ENCODE measurements around the gene ITGA6. TPM values are rescaled to one million over a fixed set of nuclear protein-coding genes. Genes with fewer than 3 reads are reported as not detected.

ITGA6 gene
- total RNA-seq, 6 experiments from 2014 or later, result 10.7 to 26.8 (median 17.2) TPM

- no peaks in the 10 kb centered on the region for H3K4me1 ChIP-seq
- H3K27me3 ChIP-seq, result no peaks in the 10 kb centered on the region
- intact Hi-C loops (cut with DNase I), result no loop called here
- H3K36me3 ChIP-seq, result no peaks in the 10 kb centered on the region
- no peak overlapping the region for H3K4me3 ChIP-seq
- ATAC-seq (peak; percentile 65 to 86 (median 78)), DNase-seq (peak in 1 of 3 donors; percentile 53)
- WGBS (ENCODE audit: insufficient coverage, low coverage, low lambda C conversion rate, missing lambda C conversion rate), result 58% methylated on average over 9 of the region's 10 CpGs
- no peaks in the 10 kb centered on the region for H3K9me3 ChIP-seq
- H3K27ac ChIP-seq, result no peak overlapping the region
- TF ChIP-seq POLR2A (IDR thresholded peaks at IDR 0.05) (no peak), CTCF (IDR thresholded peaks at IDR 0.05) (no peak)
These were observed 14.9 kb downstream of the ITGA6 start for GRCh38 chr2:172442072-172442895.

- H3K27ac ChIP-seq, result no peak overlapping the region
- TF ChIP-seq CTCF (IDR thresholded peaks at IDR 0.05), result no peak
- no peak for TF ChIP-seq POLR2A (IDR thresholded peaks at IDR 0.05)
- no peaks in the 10 kb centered on the region for H3K4me1 ChIP-seq
- no peaks in the 10 kb centered on the region for H3K36me3 ChIP-seq
- H3K4me3 ChIP-seq, result no peak overlapping the region
- 67% methylated on average over 1 of the region's 1 CpG for WGBS (ENCODE audit: insufficient coverage, low coverage, low lambda C conversion rate, missing lambda C conversion rate)
- H3K27me3 ChIP-seq, result no peaks in the 10 kb centered on the region
- no peak for DNase-seq
- intact Hi-C loops (cut with DNase I), result no loop called here
- H3K9me3 ChIP-seq, result no peaks in the 10 kb centered on the region
- no peak for ATAC-seq
These were observed 18.5 kb downstream of the ITGA6 start for GRCh38 chr2:172445851-172446250.

- Histone ChIP-seq H3K4me1 (no peaks in the 10 kb centered on the region), H3K36me3 (no peaks in the 10 kb centered on the region), H3K4me3 (no peak overlapping the region), H3K9me3 (no peaks in the 10 kb centered on the region), H3K27ac (no peak overlapping the region), H3K27me3 (no peaks in the 10 kb centered on the region)
- DNase-seq (no peak), ATAC-seq (peak in 1 of 4 donors; percentile 23)
- no peak for TF ChIP-seq POLR2A (IDR thresholded peaks at IDR 0.05)
- TF ChIP-seq CTCF (IDR thresholded peaks at IDR 0.05), result no peak
- intact Hi-C loops (cut with DNase I), result no loop called here
- WGBS (ENCODE audit: insufficient coverage, low coverage, low lambda C conversion rate, missing lambda C conversion rate), result 64% methylated on average over 5 of the region's 6 CpGs
These were observed 19.2 kb downstream of the ITGA6 start for GRCh38 chr2:172446474-172447063.

- Histone ChIP-seq H3K9me3 (no peaks in the 10 kb centered on the region), H3K4me3 (no peak overlapping the region), H3K36me3 (no peaks in the 10 kb centered on the region), H3K27ac (no peak overlapping the region), H3K4me1 (peaks cover 0 to 8% (median 0%) of the 10 kb centered on the region in 4 donors), H3K27me3 (no peaks in the 10 kb centered on the region)
- intact Hi-C loops (cut with DNase I), result no loop called here
- no peak for ATAC-seq
- TF ChIP-seq POLR2A (IDR thresholded peaks at IDR 0.05) (no peak), CTCF (IDR thresholded peaks at IDR 0.05) (no peak)
- no peak for DNase-seq
- WGBS (ENCODE audit: insufficient coverage, low coverage, low lambda C conversion rate, missing lambda C conversion rate), result 92% methylated on average over 5 of the region's 5 CpGs
These were observed 20.6 kb downstream of the ITGA6 start for GRCh38 chr2:172447811-172448493.
